Ectodermal cell (in vitro differentiated cells): ENCODE results near the gene ZBTB9.

ENCODE experiments used
- H3K27ac ChIP-seq: 2 replicates; pipeline ENCODE4 v1.7.0; 2013; ENCODE audit warnings: mild to moderate bottlenecking, low read depth, low read length; ENCODE audit not compliant: insufficient read depth, poor library complexity, severe bottlenecking
- H3K27me3 ChIP-seq: 2 replicates; pipeline ENCODE4 v1.7.0; 2013; ENCODE audit warnings: mild to moderate bottlenecking, low read length; ENCODE audit not compliant: insufficient read depth, control insufficient read depth, poor library complexity, severe bottlenecking
- H3K36me3 ChIP-seq: one replicate; pipeline ENCODE4 v1.7.0; 2013; ENCODE audit warnings: low read length; ENCODE audit not compliant: control insufficient read depth, insufficient read depth
- H3K4me1 ChIP-seq: one replicate; pipeline ENCODE4 v1.7.0; 2013; ENCODE audit warnings: low read length; ENCODE audit not compliant: control insufficient read depth, insufficient read depth
- H3K4me3 ChIP-seq: 2 replicates; pipeline ENCODE4 v1.7.0; 2013; ENCODE audit warnings: low read depth, low read length, control low read depth; ENCODE audit not compliant: insufficient read depth
- H3K9me3 ChIP-seq: 2 replicates; pipeline ENCODE4 v1.7.0; 2013; ENCODE audit warnings: mild to moderate bottlenecking, low read length, moderate library complexity; ENCODE audit not compliant: control insufficient read depth
- WGBS, 2 experiments: methylation state at CpG; one replicate each; pipeline ENCODE4 v1.1.7; 2013; ENCODE audit warnings: missing lambda C conversion rate in 2 of 2; 5-methylcytosine and 5-hydroxymethylcytosine counted together

The ZBTB9 gene

DNA sequence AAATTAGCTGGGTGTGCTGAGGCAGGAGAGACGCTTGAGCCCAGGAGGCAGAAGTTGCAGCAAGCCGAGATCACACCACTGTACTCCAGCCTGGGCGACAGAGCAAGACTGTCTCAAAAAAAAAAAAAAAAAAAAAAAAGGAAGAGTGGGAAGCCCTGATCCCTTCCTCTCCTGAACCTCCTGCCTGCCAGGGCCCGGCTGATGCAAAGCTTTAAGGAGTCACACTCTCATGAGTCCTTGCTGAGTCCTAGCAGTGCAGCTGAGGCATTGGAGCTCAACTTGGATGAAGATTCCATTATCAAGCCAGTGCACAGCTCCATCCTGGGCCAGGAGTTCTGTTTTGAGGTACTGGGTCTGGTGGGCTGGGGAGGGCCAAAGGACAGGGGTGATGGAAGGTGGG, 19.4 kb upstream of the ZBTB9 start:
- Histone ChIP-seq H3K27ac (no peak overlapping the region), H3K4me3 (no peak overlapping the region), H3K36me3 (peaks cover 41% of the 10 kb centered on the region), H3K4me1 (peaks cover 42% of the 10 kb centered on the region), H3K27me3 (no peaks in the 10 kb centered on the region), H3K9me3 (no peaks in the 10 kb centered on the region)
- WGBS, 2 experiments: 92 to 94% methylated on average over 4 of the region's 4 CpGs

DNA sequence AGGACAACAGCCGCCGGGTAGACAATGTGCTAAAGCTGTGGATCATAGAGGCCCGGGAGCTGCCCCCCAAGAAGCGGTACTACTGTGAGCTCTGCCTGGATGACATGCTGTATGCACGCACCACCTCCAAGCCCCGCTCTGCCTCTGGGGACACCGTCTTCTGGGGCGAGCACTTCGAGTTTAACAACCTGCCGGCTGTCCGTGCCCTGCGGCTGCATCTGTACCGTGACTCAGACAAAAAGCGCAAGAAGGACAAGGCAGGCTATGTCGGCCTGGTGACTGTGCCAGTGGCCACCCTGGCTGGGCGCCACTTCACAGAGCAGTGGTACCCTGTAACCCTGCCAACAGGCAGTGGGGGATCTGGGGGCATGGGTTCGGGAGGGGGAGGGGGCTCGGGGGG, 16.7 kb upstream of the ZBTB9 start:
- Histone ChIP-seq H3K36me3 (peaks cover 50% of the 10 kb centered on the region), H3K27ac (no peak overlapping the region), H3K27me3 (no peaks in the 10 kb centered on the region), H3K9me3 (no peaks in the 10 kb centered on the region), H3K4me1 (peaks cover 20% of the 10 kb centered on the region), H3K4me3 (no peak overlapping the region)
- 96 to 97% methylated on average over 18 of the region's 18 CpGs for WGBS, 2 experiments

DNA sequence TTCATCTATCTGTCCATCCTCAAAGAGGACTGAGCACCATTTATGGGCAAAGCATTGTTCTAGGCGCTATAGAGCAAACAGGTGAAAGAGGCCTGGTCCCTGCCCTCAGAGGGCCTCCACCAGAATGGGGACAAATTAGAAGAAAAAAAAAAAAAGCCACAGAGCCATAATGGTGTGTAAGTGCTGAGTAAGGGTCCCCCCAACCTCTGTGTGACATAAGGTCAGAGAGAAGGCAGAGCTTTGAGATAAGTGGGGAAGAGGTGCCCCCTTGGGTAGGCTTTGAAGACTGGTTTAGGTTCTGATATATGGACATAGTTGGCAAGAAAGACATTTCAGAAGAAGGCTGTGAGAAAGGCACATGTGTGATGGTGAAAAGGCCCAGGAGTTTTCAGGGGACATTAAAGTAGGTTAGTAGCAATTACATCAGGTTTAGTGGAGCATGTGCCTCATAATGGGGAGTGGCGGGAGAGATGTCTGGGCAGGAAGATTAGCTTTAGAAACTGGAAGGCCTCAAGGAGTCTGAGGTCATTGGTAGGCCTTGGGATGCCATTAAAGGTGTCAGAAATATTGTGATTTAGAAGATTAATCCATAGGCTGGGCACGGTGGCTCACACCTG, 15.3 kb upstream of the ZBTB9 start:
- Histone ChIP-seq H3K4me1 (peaks cover 7% of the 10 kb centered on the region), H3K4me3 (no peak overlapping the region), H3K27ac (no peak overlapping the region), H3K36me3 (peaks cover 63% of the 10 kb centered on the region), H3K9me3 (no peaks in the 10 kb centered on the region), H3K27me3 (no peaks in the 10 kb centered on the region)
- 96 to 97% methylated on average over 3 of the region's 3 CpGs for WGBS, 2 experiments

DNA sequence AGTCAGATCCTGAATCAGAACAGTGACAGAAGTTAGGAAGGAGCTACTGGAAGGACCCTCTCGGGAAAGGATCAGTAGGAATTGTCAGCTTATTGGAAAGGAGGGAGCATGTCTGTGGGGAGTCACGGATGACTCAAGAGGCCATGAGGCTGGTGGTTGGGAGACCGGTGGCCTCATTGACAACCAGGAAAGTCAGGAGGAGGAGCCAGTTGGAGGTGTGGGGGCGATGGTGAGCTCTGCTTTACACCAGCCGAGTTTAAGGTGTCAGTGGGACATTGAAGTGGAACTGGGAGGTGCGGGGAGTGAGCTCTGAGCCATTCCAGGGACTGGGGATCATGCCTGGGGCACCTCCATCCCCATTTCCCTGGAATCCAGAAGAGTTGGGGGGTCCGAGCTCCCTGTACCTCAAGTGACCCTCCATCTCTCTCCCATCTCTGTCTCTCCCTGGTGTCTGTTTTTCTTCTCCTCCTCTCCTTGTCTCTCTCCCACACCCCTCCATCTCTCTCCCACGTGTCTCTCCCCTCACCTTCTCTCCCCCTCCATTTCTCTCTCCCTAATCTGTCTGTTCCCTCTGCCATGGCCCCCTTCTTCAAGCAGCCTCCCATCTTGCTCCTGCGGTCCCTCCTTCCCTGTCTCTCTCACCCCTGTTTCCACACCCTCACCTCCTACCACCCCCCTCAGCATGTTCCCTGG, 14.3 kb upstream of the ZBTB9 start:
- Histone ChIP-seq H3K4me3 (no peak overlapping the region), H3K9me3 (no peaks in the 10 kb centered on the region), H3K27me3 (no peaks in the 10 kb centered on the region), H3K27ac (no peak overlapping the region), H3K4me1 (no peaks in the 10 kb centered on the region), H3K36me3 (peaks cover 69% of the 10 kb centered on the region)
- 86 to 87% methylated on average over 9 of the region's 9 CpGs for WGBS, 2 experiments

DNA sequence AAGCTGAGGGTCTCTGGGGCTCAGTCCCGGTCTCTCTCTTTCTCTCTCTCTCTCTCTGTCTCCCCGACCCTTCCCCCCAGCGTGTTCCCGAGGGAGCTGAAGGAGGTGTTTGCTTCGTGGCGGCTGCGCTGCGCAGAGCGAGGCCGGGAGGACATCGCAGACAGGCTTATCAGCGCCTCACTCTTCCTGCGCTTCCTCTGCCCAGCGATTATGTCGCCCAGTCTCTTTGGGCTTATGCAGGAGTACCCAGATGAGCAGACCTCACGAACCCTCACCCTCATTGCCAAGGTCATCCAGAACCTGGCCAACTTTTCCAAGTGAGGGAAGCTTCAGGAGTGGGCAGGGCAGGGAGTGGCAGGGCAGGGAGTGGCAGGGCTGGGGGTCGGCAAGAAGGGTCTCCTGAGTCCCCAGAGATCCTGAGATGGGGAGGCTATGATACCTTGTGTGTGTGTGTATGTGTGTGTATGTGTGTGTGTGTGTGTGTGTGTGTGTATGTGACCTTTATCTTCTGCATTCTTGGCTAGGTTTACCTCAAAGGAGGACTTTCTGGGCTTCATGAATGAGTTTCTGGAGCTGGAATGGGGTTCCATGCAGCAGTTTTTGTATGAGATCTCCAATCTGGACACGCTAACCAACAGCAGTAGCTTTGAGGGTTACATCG, 13.6 kb upstream of the ZBTB9 start:
- no peaks in the 10 kb centered on the region for H3K9me3 ChIP-seq
- peaks cover 64% of the 10 kb centered on the region for H3K36me3 ChIP-seq
- 92 to 93% methylated on average over 19 of the region's 19 CpGs for WGBS, 2 experiments
- no peak overlapping the region for H3K27ac ChIP-seq
- H3K4me3 ChIP-seq: no peak overlapping the region
- H3K27me3 ChIP-seq: no peaks in the 10 kb centered on the region
- H3K4me1 ChIP-seq: no peaks in the 10 kb centered on the region

DNA sequence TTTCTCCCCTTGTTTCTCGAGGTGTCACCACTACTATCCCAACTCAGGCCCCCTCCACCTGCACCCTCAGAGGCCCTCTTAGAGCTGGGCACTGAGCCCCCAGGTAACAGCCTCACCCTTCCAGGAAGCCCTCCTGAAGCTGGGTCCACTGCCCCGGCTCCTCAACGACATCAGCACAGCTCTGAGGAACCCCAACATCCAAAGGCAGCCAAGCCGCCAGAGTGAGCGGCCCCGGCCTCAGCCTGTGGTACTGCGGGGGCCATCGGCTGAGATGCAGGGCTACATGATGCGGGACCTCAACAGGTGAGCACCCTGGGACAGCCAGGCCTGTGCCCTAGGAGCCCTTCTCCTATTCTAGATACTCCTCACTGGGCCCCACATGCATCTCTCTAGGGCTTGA, 12.9 kb upstream of the ZBTB9 start:
- Histone ChIP-seq H3K9me3 (no peaks in the 10 kb centered on the region), H3K27ac (no peak overlapping the region), H3K36me3 (peaks cover 64% of the 10 kb centered on the region), H3K4me1 (no peaks in the 10 kb centered on the region), H3K4me3 (no peak overlapping the region), H3K27me3 (no peaks in the 10 kb centered on the region)
- 95 to 97% methylated on average over 9 of the region's 9 CpGs for WGBS, 2 experiments

DNA sequence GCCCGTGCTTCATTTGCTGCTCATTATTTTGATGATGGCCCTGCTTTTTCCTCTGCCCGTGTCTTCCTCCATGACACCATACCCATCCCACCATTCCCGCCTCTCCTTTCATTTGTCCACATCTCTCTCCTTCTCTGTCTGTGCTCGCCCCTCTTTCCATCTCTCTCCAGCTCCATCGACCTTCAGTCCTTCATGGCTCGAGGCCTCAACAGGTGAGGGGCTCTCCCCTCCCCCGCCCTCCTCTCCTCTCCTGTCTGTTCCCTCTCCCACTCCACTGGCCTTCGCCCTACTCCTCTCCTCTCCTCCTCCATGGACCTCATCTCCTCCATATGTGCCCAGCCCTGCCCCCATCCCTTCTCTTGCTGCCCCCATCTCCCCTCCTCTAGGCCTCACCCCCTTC, 12.1 kb upstream of the ZBTB9 start:
- Histone ChIP-seq H3K27ac (no peak overlapping the region), H3K36me3 (peaks cover 65% of the 10 kb centered on the region), H3K4me1 (no peaks in the 10 kb centered on the region), H3K27me3 (no peaks in the 10 kb centered on the region), H3K4me3 (no peak overlapping the region), H3K9me3 (no peaks in the 10 kb centered on the region)
- WGBS, 2 experiments: 92% methylated on average over 8 of the region's 8 CpGs

DNA sequence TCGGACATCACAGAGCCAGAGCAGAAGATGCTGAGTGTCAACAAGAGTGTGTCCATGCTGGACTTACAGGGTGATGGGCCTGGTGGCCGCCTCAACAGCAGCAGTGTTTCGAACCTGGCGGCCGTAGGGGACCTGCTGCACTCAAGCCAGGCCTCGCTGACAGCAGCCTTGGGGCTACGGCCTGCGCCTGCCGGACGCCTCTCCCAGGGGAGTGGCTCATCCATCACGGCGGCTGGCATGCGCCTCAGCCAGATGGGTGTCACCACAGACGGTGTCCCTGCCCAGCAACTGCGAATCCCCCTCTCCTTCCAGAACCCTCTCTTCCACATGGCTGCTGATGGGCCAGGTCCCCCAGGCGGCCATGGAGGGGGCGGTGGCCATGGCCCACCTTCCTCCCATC, 11.4 kb upstream of the ZBTB9 start:
- H3K27ac ChIP-seq: no peak overlapping the region
- no peaks in the 10 kb centered on the region for H3K27me3 ChIP-seq
- no peaks in the 10 kb centered on the region for H3K9me3 ChIP-seq
- no peaks in the 10 kb centered on the region for H3K4me1 ChIP-seq
- peaks cover 65% of the 10 kb centered on the region for H3K36me3 ChIP-seq
- 94 to 96% methylated on average over 17 of the region's 17 CpGs for WGBS, 2 experiments
- no peak overlapping the region for H3K4me3 ChIP-seq

DNA sequence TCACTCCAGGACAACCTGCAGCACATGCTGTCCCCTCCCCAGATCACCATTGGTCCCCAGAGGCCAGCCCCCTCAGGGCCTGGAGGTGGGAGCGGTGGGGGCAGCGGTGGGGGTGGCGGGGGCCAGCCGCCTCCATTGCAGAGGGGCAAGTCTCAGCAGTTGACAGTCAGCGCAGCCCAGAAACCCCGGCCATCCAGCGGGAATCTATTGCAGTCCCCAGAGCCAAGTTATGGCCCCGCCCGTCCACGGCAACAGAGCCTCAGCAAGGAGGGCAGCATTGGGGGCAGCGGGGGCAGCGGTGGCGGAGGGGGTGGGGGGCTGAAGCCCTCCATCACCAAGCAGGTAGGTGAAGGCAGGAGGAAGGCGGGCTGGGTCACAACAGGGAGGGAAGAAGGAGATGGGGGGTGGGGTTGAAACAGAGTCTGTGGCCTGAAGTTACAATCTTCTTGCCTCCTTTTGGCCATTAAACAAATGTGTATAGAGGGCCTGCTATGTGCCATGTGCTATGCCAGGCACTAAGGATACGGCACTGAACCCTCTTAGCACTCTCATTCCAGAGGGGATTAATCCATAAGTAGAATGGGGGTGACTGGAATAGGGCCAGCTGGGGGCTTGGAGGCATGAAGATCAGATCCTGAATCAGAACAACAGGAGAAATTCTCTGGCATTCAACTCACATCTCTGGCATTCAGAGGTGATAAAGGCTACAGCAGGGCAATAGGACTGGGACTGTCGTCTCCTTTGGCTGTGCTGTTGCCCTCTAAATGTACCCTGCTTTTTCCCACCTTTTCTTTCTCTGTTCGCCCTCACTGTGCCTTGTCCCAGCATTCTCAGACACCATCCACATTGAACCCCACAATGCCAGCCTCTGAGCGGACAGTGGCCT, 10.5 kb upstream of the ZBTB9 start:
- H3K36me3 ChIP-seq: peaks cover 57% of the 10 kb centered on the region
- 95 to 96% methylated on average over 18 of the region's 18 CpGs for WGBS, 2 experiments
- no peak overlapping the region for H3K27ac ChIP-seq
- no peaks in the 10 kb centered on the region for H3K9me3 ChIP-seq
- H3K4me1 ChIP-seq: no peaks in the 10 kb centered on the region
- no peak overlapping the region for H3K4me3 ChIP-seq
- no peaks in the 10 kb centered on the region for H3K27me3 ChIP-seq

DNA sequence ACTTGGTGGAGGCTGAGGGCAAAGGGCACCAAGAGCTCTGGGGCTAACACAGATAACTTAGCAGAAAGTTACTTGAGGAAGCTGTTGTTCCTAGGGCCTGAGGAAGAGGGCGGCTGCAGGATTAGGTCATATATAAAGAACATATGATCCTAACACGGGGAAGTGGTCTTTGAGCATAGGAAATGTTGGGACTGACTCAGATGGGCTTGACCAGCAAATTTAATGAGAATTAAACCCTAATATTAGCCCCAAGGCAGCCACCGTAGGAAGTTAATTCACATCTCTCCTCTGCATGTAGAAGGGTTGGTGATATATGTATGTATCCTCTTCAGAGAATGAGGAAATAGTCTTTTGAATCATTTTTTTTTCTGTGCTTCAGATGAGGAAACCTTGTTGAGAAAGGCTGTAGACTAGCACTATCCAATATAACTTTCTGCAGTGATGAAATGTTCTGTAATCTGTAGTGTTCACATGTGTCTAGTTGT, 9.2 kb upstream of the ZBTB9 start:
- Histone ChIP-seq H3K4me1 (no peaks in the 10 kb centered on the region), H3K27me3 (no peaks in the 10 kb centered on the region), H3K9me3 (no peaks in the 10 kb centered on the region), H3K27ac (no peak overlapping the region), H3K36me3 (peaks cover 58% of the 10 kb centered on the region), H3K4me3 (no peak overlapping the region)
- 95 to 97% methylated on average over 3 of the region's 3 CpGs for WGBS, 2 experiments
